Measurements from ENCODE around the gene MAP3K4. TPM values are rescaled to one million over a fixed set of nuclear protein-coding genes. Genes with fewer than 3 reads are reported as not detected.

MAP3K4 gene
- total RNA-seq, 1 donor from 2014 or later, result 51.6 TPM

- DNase-seq (ENCODE audit: extremely low spot score, unreplicated experiment), result no peak
- H3K9me3 Mint-ChIP-seq, result no peaks in the 10 kb centered on the region
- H3K36me3 Mint-ChIP-seq, result peaks cover 35% of the 10 kb centered on the region
- peak; percentile 68 for TF ChIP-seq CTCF (conservative IDR thresholded peaks at IDR 0.05)
- no peaks in the 10 kb centered on the region for H3K4me1 Mint-ChIP-seq (ENCODE audit: unreplicated experiment)
- H3K27me3 Mint-ChIP-seq, result no peaks in the 10 kb centered on the region
- no peak overlapping the region for H3K4me3 Mint-ChIP-seq
- H3K27ac Mint-ChIP-seq, result no peak overlapping the region
Measured at GRCh38 chr6:161101517-161101916, 109.9 kb downstream of the MAP3K4 start.

- Mint-ChIP-seq H3K4me3 (no peak overlapping the region), H3K4me1 (ENCODE audit: unreplicated experiment) (no peaks in the 10 kb centered on the region), H3K9me3 (no peaks in the 10 kb centered on the region), H3K27me3 (no peaks in the 10 kb centered on the region), H3K27ac (peak overlapping the region; percentile 13), H3K36me3 (peaks cover 30% of the 10 kb centered on the region)
- no peak for TF ChIP-seq CTCF (conservative IDR thresholded peaks at IDR 0.05)
- DNase-seq (ENCODE audit: extremely low spot score, unreplicated experiment), result no peak
Measured at GRCh38 chr6:161103475-161103874, 111.9 kb downstream of the MAP3K4 start.

GRCh38 chr6:161104966-161105365, 113.4 kb downstream of the MAP3K4 start:
- Mint-ChIP-seq H3K4me3 (no peak overlapping the region), H3K36me3 (peaks cover 36% of the 10 kb centered on the region), H3K27ac (no peak overlapping the region), H3K27me3 (no peaks in the 10 kb centered on the region), H3K4me1 (ENCODE audit: unreplicated experiment) (no peaks in the 10 kb centered on the region), H3K9me3 (no peaks in the 10 kb centered on the region)
- no peak for TF ChIP-seq CTCF (conservative IDR thresholded peaks at IDR 0.05)
- no peak for DNase-seq (ENCODE audit: extremely low spot score, unreplicated experiment)

- no peaks in the 10 kb centered on the region for H3K27me3 Mint-ChIP-seq
- no peak overlapping the region for H3K4me3 Mint-ChIP-seq
- H3K27ac Mint-ChIP-seq, result no peak overlapping the region
- peaks cover 40% of the 10 kb centered on the region for H3K36me3 Mint-ChIP-seq
- no peak for DNase-seq (ENCODE audit: extremely low spot score, unreplicated experiment)
- no peaks in the 10 kb centered on the region for H3K4me1 Mint-ChIP-seq (ENCODE audit: unreplicated experiment)
- no peak for TF ChIP-seq CTCF (conservative IDR thresholded peaks at IDR 0.05)
- no peaks in the 10 kb centered on the region for H3K9me3 Mint-ChIP-seq
Measured at GRCh38 chr6:161105408-161105807, 113.8 kb downstream of the MAP3K4 start.

- H3K27me3 Mint-ChIP-seq, result no peaks in the 10 kb centered on the region
- peaks cover 46% of the 10 kb centered on the region for H3K36me3 Mint-ChIP-seq
- no peak for DNase-seq (ENCODE audit: extremely low spot score, unreplicated experiment)
- H3K4me3 Mint-ChIP-seq, result no peak overlapping the region
- H3K4me1 Mint-ChIP-seq (ENCODE audit: unreplicated experiment), result no peaks in the 10 kb centered on the region
- TF ChIP-seq CTCF (conservative IDR thresholded peaks at IDR 0.05), result no peak
- H3K9me3 Mint-ChIP-seq, result no peaks in the 10 kb centered on the region
- no peak overlapping the region for H3K27ac Mint-ChIP-seq
Measured at GRCh38 chr6:161107779-161108730, 116.5 kb downstream of the MAP3K4 start.
